H1 (cell line): ENCODE data around the gene ARHGAP22. TPM values are rescaled to one million over a fixed set of nuclear protein-coding genes. Genes with fewer than 3 reads are reported as not detected.

Source experiments
- JUND ChIP-seq: IDR thresholded peaks from 2 replicates; pipeline ENCODE4 v1.6.1; 2011; ENCODE audit warnings: mild to moderate bottlenecking, improper control_type of control experiment, low read length
- polyA plus RNA-seq, 7 experiments: library from polyadenylated mRNA; depleted of rRNA in 3 of 7; stranded (reverse) in 5 of 7; unstranded in 2 of 7; fragments of >200 nt in 5 of 7; fragments of 200-250 nt in 2 of 7; gene quantifications; 1 replicate in 5 of 7; 2 replicates in 1 of 7; 4 replicates in 1 of 7; pipeline versions ENCODE4 v1.2.1 to v1.2.3, GENCODE V29; 2011 to 2013; ENCODE audit warnings: missing spikeins in 2 of 7, mixed read lengths in 2 of 7
- total RNA-seq: library from RNA; stranded (reverse); fragmentation: NEBNext Ultra II Directional; extraction: Animal tissue kit (Norgen Biotek cat#: 25700); gene quantifications from 2 replicates; pipeline ENCODE4 v1.2.1, GENCODE V29; 2021
- TF ChIP-seq, protein P1 (sequence below): IDR thresholded peaks from 2 replicates; pipeline ENCODE4 v1.6.1; 2012; ENCODE audit warnings: low read length, inconsistent platforms

ARHGAP22 gene
- total and polyA plus RNA-seq, 2 of the 8 experiments (the other 6 are each of a cell fraction or from before 2014, with no cell fraction given): 3.6 to 11.2 TPM

- TF ChIP-seq, protein P1, sequence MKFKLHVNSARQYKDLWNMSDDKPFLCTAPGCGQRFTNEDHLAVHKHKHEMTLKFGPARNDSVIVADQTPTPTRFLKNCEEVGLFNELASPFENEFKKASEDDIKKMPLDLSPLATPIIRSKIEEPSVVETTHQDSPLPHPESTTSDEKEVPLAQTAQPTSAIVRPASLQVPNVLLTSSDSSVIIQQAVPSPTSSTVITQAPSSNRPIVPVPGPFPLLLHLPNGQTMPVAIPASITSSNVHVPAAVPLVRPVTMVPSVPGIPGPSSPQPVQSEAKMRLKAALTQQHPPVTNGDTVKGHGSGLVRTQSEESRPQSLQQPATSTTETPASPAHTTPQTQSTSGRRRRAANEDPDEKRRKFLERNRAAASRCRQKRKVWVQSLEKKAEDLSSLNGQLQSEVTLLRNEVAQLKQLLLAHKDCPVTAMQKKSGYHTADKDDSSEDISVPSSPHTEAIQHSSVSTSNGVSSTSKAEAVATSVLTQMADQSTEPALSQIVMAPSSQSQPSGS: no peak
- no peak for TF ChIP-seq JUND
Observed at GRCh38 chr10:48411510-48411909, 193.4 kb downstream of the ARHGAP22 start (continued).
